HEK293 (cell line): ENCODE measurements around the gene FLT3LG.

Source experiments
- CTCF ChIA-PET: fragments of 350-600 bp; formaldehyde crosslinking; extraction: SDS; loops from one replicate; lab custom pipeline; 2021; ENCODE audit warnings: antibody characterized with exemption; lab: Yijun Ruan, JAX
- POLR2A ChIA-PET: fragments of 300-600 bp; formaldehyde crosslinking; extraction: SDS; loops from one replicate; lab custom pipeline; 2020; ENCODE audit warnings: antibody characterized with exemption, inconsistent platforms; lab: Yijun Ruan, JAX
- H3K27ac ChIP-seq: fragments of 200-500 bp; sonication (Bioruptor generic); 2 replicates; pipeline ENCODE4 v1.5.1; 2014; ENCODE audit warnings: low read depth, low read length, control low read depth, inconsistent platforms; ENCODE audit errors: extremely low read depth
- H3K36me3 ChIP-seq, 2 experiments: fragments of 200-500 bp in 1 of 2; sonication (Bioruptor generic) in 1 of 2; 1 replicate in 1 of 2; 2 replicates in 1 of 2; pipeline ENCODE4 v1.5.1; 2014 to 2017; ENCODE audit warnings: inconsistent platforms in 2 of 2, low read length in 2 of 2; ENCODE audit not compliant: control insufficient read depth in 2 of 2, insufficient read depth in 1 of 2
- H3K4me1 ChIP-seq: fragments of 200-500 bp; sonication (Bioruptor generic); 2 replicates; pipeline ENCODE4 v1.5.1; 2014; ENCODE audit warnings: mild to moderate bottlenecking, low read length, inconsistent platforms; ENCODE audit not compliant: control insufficient read depth, insufficient read depth
- H3K4me3 ChIP-seq: 2 replicates; pipeline ENCODE4 v1.5.1; 2011; ENCODE audit warnings: low read depth, mild to moderate bottlenecking, control low read depth, low read length, moderate library complexity
- H3K9me3 ChIP-seq: fragments of 200-500 bp; sonication (Bioruptor generic); 2 replicates; pipeline ENCODE4 v1.5.1; 2014; ENCODE audit warnings: low read depth, low read length, inconsistent platforms; ENCODE audit not compliant: control insufficient read depth, insufficient read depth
- CTCF ChIP-seq: fragments of 450-650 bp; formaldehyde crosslinking; IDR thresholded peaks from 2 replicates; pipeline ENCODE4 v1.5.1; 2016; ENCODE audit warnings: missing biosample characterization, missing genetic modification characterization
- GLI2 ChIP-seq: fragments of 450-650 bp; formaldehyde crosslinking; IDR thresholded peaks from 2 replicates; pipeline ENCODE4; 2017; ENCODE audit warnings: missing biosample characterization, missing genetic modification characterization, low read depth, borderline replicate concordance
- GLI4 ChIP-seq: fragments of 450-650 bp; formaldehyde crosslinking; IDR thresholded peaks from 2 replicates; pipeline ENCODE4 v1.5.1; 2016; ENCODE audit warnings: missing biosample characterization, missing genetic modification characterization
- HOXC10 ChIP-seq: sonication (generic); formaldehyde crosslinking; IDR thresholded peaks from 2 replicates; pipeline ENCODE4 v1.8.1; 2023; ENCODE audit warnings: mild to moderate bottlenecking, missing genetic modification reagents
- PRDM10 ChIP-seq: fragments of 450-650 bp; formaldehyde crosslinking; IDR thresholded peaks from 2 replicates; pipeline ENCODE4 v1.5.1; 2016; ENCODE audit warnings: missing biosample characterization, missing genetic modification characterization
- TSHZ1 ChIP-seq: fragments of 450-650 bp; formaldehyde crosslinking; IDR thresholded peaks from 2 replicates; pipeline ENCODE4 v1.5.1; 2016; ENCODE audit warnings: missing biosample characterization, missing genetic modification characterization, borderline replicate concordance
- ZBTB20 ChIP-seq: fragments of 450-650 bp; formaldehyde crosslinking; IDR thresholded peaks from 2 replicates; pipeline ENCODE4 v1.5.1; 2016; ENCODE audit warnings: missing biosample characterization, missing genetic modification characterization
- ZBTB44 ChIP-seq: fragments of 450-650 bp; IDR thresholded peaks from 2 replicates; pipeline ENCODE4 v1.5.1; 2018; ENCODE audit warnings: missing biosample characterization, mild to moderate bottlenecking, missing genetic modification characterization
- ZNF214 ChIP-seq: fragments of 450-650 bp; formaldehyde crosslinking; IDR thresholded peaks from 2 replicates; pipeline ENCODE4 v1.5.1; 2017; ENCODE audit warnings: missing biosample characterization, mild to moderate bottlenecking, missing genetic modification characterization, borderline replicate concordance
- ZNF26 ChIP-seq: fragments of 450-650 bp; formaldehyde crosslinking; IDR thresholded peaks from 2 replicates; pipeline ENCODE4 v1.5.1; 2016; ENCODE audit warnings: missing biosample characterization, missing genetic modification characterization
- ZNF350 ChIP-seq: fragments of 450-650 bp; formaldehyde crosslinking; IDR thresholded peaks from 2 replicates; pipeline ENCODE4 v1.5.0; 2017; ENCODE audit warnings: missing biosample characterization, mild to moderate bottlenecking, missing genetic modification characterization
- ZNF366 ChIP-seq: fragments of 450-650 bp; formaldehyde crosslinking; conservative IDR thresholded peaks from 2 replicates; pipeline ENCODE4 v1.5.1; 2016; ENCODE audit warnings: missing biosample characterization, missing genetic modification characterization
- ZNF48 ChIP-seq: fragments of 450-650 bp; formaldehyde crosslinking; IDR thresholded peaks from 2 replicates; pipeline ENCODE4 v1.5.1; 2016; ENCODE audit warnings: missing biosample characterization, missing genetic modification characterization
- ZNF677 ChIP-seq: fragments of 450-650 bp; IDR thresholded peaks from 2 replicates; pipeline ENCODE4 v1.5.0; 2018; ENCODE audit warnings: missing biosample characterization, mild to moderate bottlenecking, missing genetic modification characterization, moderate library complexity
- ZNF701 ChIP-seq: fragments of 450-650 bp; formaldehyde crosslinking; IDR thresholded peaks from 2 replicates; pipeline ENCODE4 v1.5.1; 2016; ENCODE audit warnings: missing biosample characterization, missing genetic modification characterization
- ZNF704 ChIP-seq: fragments of 450-650 bp; formaldehyde crosslinking; IDR thresholded peaks from 2 replicates; pipeline ENCODE4 v1.5.1; 2016; ENCODE audit warnings: missing biosample characterization, missing genetic modification characterization
- ZNF747 ChIP-seq: fragments of 450-650 bp; formaldehyde crosslinking; IDR thresholded peaks from 2 replicates; pipeline ENCODE4 v1.5.1; 2016; ENCODE audit warnings: missing biosample characterization, missing genetic modification characterization
- ZNF776 ChIP-seq: fragments of 450-650 bp; formaldehyde crosslinking; IDR thresholded peaks from 2 replicates; pipeline ENCODE4 v1.5.0; 2017; ENCODE audit warnings: missing biosample characterization, missing genetic modification characterization, borderline replicate concordance

FLT3LG gene

GRCh38 chr19:49435670-49436069, 38.3 kb upstream of the FLT3LG start:
- ChIA-PET POLR2A (interaction anchor here (1.1 to 1.3 kb wide), 3 partner anchors 10 to 74 kb away, joined by 3 to 4 read pairs (median 3); partner anchors contain the start of genes ALDH16A1 and GFY), CTCF (interaction anchor here (0.6 to 1.2 kb wide), 3 partner anchors 11 to 44 kb away, joined by 3 to 4 read pairs (median 3); no protein-coding TSS in a partner anchor)
- Histone ChIP-seq H3K4me3 (no peak overlapping the region), H3K9me3 (no peaks in the 10 kb centered on the region), H3K27ac (no peak overlapping the region), H3K4me1 (no peaks in the 10 kb centered on the region), H3K36me3 (no peaks in the 10 kb centered on the region)
- TF ChIP-seq ZNF350 (no peak), ZNF704 (tag by site-specific recombination) (no peak), ZNF48 (tag by site-specific recombination) (no peak), ZNF747 (tag by site-specific recombination) (no peak), ZBTB20 (no peak), ZBTB44 (tag by site-specific recombination) (no peak), GLI2 (tag by site-specific recombination) (no peak), PRDM10 (tag by site-specific recombination) (no peak), ZNF366 (tag by site-specific recombination) (no peak), ZNF26 (no peak), HOXC10 (CRISPR knock-in tag) (no peak), ZNF214 (tag by site-specific recombination) (no peak), ZNF701 (tag by site-specific recombination) (no peak), GLI4 (tag by site-specific recombination) (no peak), ZNF677 (tag by site-specific recombination) (no peak), CTCF (tag by site-specific recombination) (no peak), ZNF776 (tag by site-specific recombination) (no peak), TSHZ1 (tag by site-specific recombination) (no peak)
